ENCODE results near the gene PAXX.
"Not testable (repeated sequence)": the region's sequence is repeated elsewhere in the genome, so short reads cannot be mapped to it uniquely, and the experiment has no call there.

The PAXX gene

GRCh38 chr9:137002646-137003041, 10.4 kb downstream of the PAXX start:
- DNase-seq (ENCODE audit: low read depth): no peak

GRCh38 chr9:137004285-137004684, 12.1 kb downstream of the PAXX start:
- not testable (repeated sequence) for DNase-seq (ENCODE audit: low read depth)

- no peak for DNase-seq (ENCODE audit: low read depth)
Measured at GRCh38 chr9:137006116-137007003, 14.1 kb downstream of the PAXX start.

- no peak for DNase-seq (ENCODE audit: low read depth)
Measured at GRCh38 chr9:137007108-137007815, 15.0 kb downstream of the PAXX start.

GRCh38 chr9:137007816-137008270, 15.6 kb downstream of the PAXX start:
- DNase-seq (ENCODE audit: low read depth): no peak

GRCh38 chr9:137008312-137008711, 16.1 kb downstream of the PAXX start:
- no peak for DNase-seq (ENCODE audit: low read depth)

GRCh38 chr9:137009217-137009616, 17.0 kb downstream of the PAXX start:
- DNase-seq (ENCODE audit: low read depth): no peak

- DNase-seq (ENCODE audit: low read depth): no peak
Measured at GRCh38 chr9:137009938-137010732, 17.9 kb downstream of the PAXX start.

- DNase-seq (ENCODE audit: low read depth): no peak
Measured at GRCh38 chr9:137011156-137011555, 18.9 kb downstream of the PAXX start.

- no peak for DNase-seq (ENCODE audit: low read depth)
Measured at GRCh38 chr9:137011907-137012675, 19.9 kb downstream of the PAXX start.

GRCh38 chr9:137012694-137013570, 20.7 kb downstream of the PAXX start:
- DNase-seq (ENCODE audit: low read depth): no peak

- no peak for DNase-seq (ENCODE audit: low read depth)
Measured at GRCh38 chr9:137013571-137013940, 21.3 kb downstream of the PAXX start.

GRCh38 chr9:137014166-137014565, 21.9 kb downstream of the PAXX start:
- DNase-seq (ENCODE audit: low read depth): no peak

GRCh38 chr9:137014776-137015539, 22.7 kb downstream of the PAXX start:
- DNase-seq (ENCODE audit: low read depth): no peak

GRCh38 chr9:137015540-137015930, 23.3 kb downstream of the PAXX start:
- DNase-seq (ENCODE audit: low read depth): no peak

- no peak for DNase-seq (ENCODE audit: low read depth)
Measured at GRCh38 chr9:137015976-137016375, 23.8 kb downstream of the PAXX start.

- no peak for DNase-seq (ENCODE audit: low read depth)
Measured at GRCh38 chr9:137016436-137016835, 24.2 kb downstream of the PAXX start.

GRCh38 chr9:137017071-137017470, 24.8 kb downstream of the PAXX start:
- DNase-seq (ENCODE audit: low read depth): no peak

- no peak for DNase-seq (ENCODE audit: low read depth)
Measured at GRCh38 chr9:137017791-137018497, 25.7 kb downstream of the PAXX start.

Data from stimulated activated CD8-positive, alpha-beta memory T cell treated with anti-CD3 and anti-CD28 coated beads, Interleukin-12 subunit alpha, Interleukin-12 subunit beta, amount 100 ng/mL, for 1 hour (primary cell).